Kasumi-1 (cell line): ENCODE measurements around the gene AFAP1.

ENCODE experiments used
- DNase-seq, 2 experiments: peaks; one replicate each; lab custom pipeline; 2025; lab: John Stamatoyannopoulos, UW

Gene AFAP1

GRCh38 chr4:7737752-7738457 lies 201.8 kb downstream of the AFAP1 start:
- DNase-seq = no peak

GRCh38 chr4:7737268-7737645 lies 202.4 kb downstream of the AFAP1 start:
- no peak for DNase-seq

- no peak for DNase-seq
Observed at GRCh38 chr4:7736436-7737267, 203.0 kb downstream of the AFAP1 start.

GRCh38 chr4:7735961-7736360 lies 203.7 kb downstream of the AFAP1 start:
- no peak for DNase-seq

GRCh38 chr4:7735395-7735794 lies 204.3 kb downstream of the AFAP1 start:
- DNase-seq = no peak

GRCh38 chr4:7734651-7735260 lies 204.9 kb downstream of the AFAP1 start:
- DNase-seq = no peak

- no peak for DNase-seq
Observed at GRCh38 chr4:7733801-7734650, 205.6 kb downstream of the AFAP1 start.

GRCh38 chr4:7733201-7733600 lies 206.5 kb downstream of the AFAP1 start:
- no peak for DNase-seq

- DNase-seq = no peak
Observed at GRCh38 chr4:7732263-7732662, 207.4 kb downstream of the AFAP1 start.

- no peak for DNase-seq
Observed at GRCh38 chr4:7731437-7731836, 208.2 kb downstream of the AFAP1 start.

- DNase-seq = no peak
Observed at GRCh38 chr4:7727749-7728148, 211.9 kb downstream of the AFAP1 start.

GRCh38 chr4:7726665-7727413 lies 212.8 kb downstream of the AFAP1 start:
- DNase-seq = no peak

- DNase-seq = no peak
Observed at GRCh38 chr4:7725951-7726350, 213.7 kb downstream of the AFAP1 start.

GRCh38 chr4:7723625-7724024 lies 216.0 kb downstream of the AFAP1 start:
- no peak for DNase-seq

- peak in 1 of 2 experiments; percentile 15 for DNase-seq
Observed at GRCh38 chr4:7722766-7723387, 216.8 kb downstream of the AFAP1 start.

- peak in 1 of 2 experiments; percentile 12 for DNase-seq
Observed at GRCh38 chr4:7721984-7722551, 217.6 kb downstream of the AFAP1 start.

GRCh38 chr4:7719354-7720174 lies 220.1 kb downstream of the AFAP1 start:
- peak; percentile 28 to 33 for DNase-seq

- DNase-seq = no peak
Observed at GRCh38 chr4:7717946-7718490, 221.6 kb downstream of the AFAP1 start.

GRCh38 chr4:7717161-7717560 lies 222.5 kb downstream of the AFAP1 start:
- no peak for DNase-seq
